HEK293T (cell line): Measurements from ENCODE around the gene IFI27L1.

Experiments used
- FOXA1 ChIP-seq: fragments of 450-650 bp; IDR thresholded peaks from 2 replicates; pipeline ENCODE4 v1.6.1; 2016; ENCODE audit warnings: mild to moderate bottlenecking
- FOXK2 ChIP-seq: fragments of 450-650 bp; IDR thresholded peaks from 2 replicates; pipeline ENCODE4 v1.6.1; 2016; ENCODE audit warnings: mild to moderate bottlenecking
- HDGF ChIP-seq: fragments of 450-650 bp; IDR thresholded peaks from 2 replicates; pipeline ENCODE4 v1.6.1; 2017; ENCODE audit warnings: antibody characterized with exemption, borderline replicate concordance

DNA sequence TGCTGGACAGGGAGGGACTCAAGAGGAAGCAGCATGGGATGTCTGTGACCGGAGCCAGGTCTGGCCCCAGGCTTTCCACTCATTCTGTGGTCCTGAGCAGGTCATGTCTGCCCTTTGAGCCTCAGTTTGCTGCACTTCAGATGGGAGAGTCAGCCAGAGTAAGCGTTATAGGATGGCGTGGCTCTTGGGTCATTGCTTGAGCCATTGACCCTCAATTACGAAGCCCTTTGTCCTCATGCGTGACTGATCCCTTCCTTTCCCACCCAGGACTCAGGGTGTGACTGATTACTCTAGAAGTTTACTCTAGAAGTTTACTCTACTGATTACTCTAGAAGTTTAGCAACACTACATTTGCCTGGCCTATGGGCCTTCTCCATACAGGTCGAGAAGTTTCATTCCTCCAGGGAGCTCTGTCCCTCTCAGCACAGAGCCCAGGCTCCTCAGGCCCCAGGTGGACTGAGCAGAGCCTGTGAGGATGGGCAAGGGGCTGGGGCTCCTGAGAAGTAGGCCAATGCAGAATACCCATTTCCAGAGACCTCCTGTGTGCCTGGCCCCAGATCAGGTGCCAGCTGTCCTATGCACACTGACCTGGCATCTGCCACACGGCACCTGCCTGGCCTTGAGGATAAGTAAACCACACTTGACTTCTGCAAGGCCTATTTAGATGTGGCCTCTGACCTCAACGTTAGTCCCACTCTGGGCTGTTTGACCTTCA lies 21.8 kb downstream of the IFI27L1 start:
- TF ChIP-seq HDGF (no peak), FOXK2 (no peak), FOXA1 (no peak)
